ENCODE measurements around the gene CCDC91.
"Not testable (repeated sequence)": the region's sequence is repeated elsewhere in the genome, so short reads cannot be mapped to it uniquely, and the experiment has no call there.

CCDC91 gene

GRCh38 chr12:28471762-28472161, 281.5 kb downstream of the CCDC91 start:
- DNase-seq = not testable (repeated sequence)

DNA sequence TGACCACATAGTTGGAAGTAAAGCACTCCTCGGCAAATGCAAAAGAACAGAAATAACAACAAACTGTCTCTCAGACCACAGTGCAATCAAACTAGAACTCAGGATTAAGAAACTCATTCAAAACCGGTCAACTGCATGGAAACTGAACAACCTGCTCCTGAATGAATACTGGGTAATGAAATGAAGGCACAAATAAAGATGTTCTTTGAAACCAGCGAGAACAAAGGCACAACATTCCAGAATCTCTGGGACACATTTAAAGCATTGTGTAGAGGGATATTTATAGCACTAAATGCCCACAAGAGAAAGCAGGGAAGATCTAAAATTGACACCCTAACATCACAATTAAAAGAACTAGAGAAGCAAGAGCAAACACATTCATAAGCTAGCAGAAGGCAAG, 285.9 kb downstream of the CCDC91 start:
- not testable (repeated sequence) for DNase-seq

- not testable (repeated sequence) for DNase-seq
These were observed 288.8 kb downstream of the CCDC91 start for GRCh38 chr12:28479097-28479496.

GRCh38 chr12:28479683-28480082, 289.4 kb downstream of the CCDC91 start:
- DNase-seq = no peak

DNA sequence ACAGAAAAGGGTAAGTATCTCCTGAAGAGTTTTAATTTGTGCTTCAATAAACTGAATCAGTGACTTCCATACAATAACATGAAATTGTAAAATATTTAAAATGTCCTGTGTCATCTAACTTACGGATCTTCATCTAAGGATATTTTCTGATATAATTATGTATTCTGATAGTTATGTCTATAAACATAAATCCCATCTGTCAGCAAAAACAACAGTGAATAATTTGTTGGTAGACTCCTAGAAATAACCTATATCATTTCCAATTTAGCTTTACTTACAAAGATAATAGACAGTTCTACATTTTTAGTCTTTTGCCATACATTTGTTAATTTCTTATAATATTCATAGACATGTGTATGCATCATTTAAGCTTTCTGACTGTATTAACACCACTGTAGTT, 293.9 kb downstream of the CCDC91 start:
- DNase-seq = no peak

DNA sequence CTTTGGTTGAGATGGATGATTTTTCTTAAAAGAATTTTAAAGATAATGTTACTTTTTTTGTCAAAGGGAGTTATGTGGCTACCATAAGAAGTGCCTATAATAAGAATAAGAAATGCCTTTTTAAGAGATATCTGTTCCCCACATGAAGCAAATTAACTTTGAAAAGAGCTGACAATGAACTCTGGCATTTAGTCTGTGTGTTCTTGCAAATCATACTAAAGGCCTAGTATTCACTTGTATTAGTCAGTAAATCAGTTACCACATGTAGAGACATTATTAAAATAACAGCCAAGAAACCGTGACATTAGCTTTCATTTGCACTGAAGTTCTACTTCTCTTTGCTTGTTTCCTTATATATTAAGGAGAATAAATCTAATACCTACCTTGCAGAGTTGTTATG, 296.3 kb downstream of the CCDC91 start:
- DNase-seq = no peak

GRCh38 chr12:28489246-28489645, 299.0 kb downstream of the CCDC91 start:
- no peak for DNase-seq

- no peak for DNase-seq
These were observed 307.7 kb downstream of the CCDC91 start for GRCh38 chr12:28497889-28498411.

- DNase-seq = no peak
These were observed 308.6 kb downstream of the CCDC91 start for GRCh38 chr12:28498850-28499249.

- no peak for DNase-seq
These were observed 310.2 kb downstream of the CCDC91 start for GRCh38 chr12:28500373-28501024.

DNA sequence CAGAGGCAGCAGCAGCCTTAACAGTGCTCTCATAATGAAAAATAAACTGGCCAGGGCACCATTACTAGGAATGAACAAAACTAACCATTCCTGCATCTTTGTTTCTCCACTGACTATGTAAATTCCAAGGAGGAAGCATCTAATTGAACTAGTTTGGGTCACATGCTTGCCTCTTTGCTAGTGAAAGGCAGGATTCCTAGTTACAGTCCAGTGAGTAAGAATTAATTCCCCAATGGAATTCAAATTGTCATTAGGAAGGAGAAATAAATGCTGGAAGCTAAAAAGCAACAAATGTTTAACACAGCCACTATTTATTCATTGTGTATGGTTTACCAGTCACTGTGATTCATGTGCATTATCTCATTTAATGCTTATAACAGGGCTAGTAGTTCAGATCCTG, 316.0 kb downstream of the CCDC91 start:
- DNase-seq = no peak

DNA sequence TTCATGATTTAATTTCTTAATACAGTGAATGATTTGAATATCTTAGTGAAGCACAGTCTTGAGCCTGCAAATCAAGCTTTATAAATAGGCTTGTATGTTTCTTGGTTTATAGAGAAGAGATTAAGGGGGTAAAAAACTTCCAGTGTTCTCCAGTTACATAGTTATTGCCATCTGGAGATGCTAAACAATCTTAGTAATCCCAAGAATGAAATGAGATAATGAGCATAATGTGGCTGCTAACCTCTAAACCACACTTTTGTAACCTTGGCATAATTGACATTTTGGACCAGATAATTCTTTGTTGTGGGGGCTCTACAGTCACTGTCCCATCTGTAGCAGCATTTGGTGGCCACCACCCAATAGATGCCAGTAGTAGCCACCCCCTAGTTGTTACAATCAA, 316.8 kb downstream of the CCDC91 start:
- no peak for DNase-seq

DNA sequence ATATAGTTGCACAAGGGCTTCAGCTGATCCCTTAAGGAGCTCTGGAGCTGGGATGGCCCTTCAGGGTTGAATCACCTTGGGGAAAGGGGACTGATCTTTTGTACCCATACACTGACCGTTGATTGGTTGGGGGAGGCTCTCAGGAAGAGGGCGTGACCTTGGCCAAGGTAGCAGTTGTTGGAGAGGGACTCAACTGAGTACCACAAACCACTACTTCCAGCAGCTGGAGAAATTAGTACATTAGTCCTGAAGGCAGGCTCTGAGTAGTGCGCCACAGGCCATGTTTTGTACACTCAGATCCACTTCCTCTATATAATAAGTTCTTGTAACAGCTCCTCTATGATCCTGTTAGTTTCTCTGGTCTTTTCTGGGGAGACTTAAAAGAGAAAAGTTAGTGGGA, 317.6 kb downstream of the CCDC91 start:
- no peak for DNase-seq

DNA sequence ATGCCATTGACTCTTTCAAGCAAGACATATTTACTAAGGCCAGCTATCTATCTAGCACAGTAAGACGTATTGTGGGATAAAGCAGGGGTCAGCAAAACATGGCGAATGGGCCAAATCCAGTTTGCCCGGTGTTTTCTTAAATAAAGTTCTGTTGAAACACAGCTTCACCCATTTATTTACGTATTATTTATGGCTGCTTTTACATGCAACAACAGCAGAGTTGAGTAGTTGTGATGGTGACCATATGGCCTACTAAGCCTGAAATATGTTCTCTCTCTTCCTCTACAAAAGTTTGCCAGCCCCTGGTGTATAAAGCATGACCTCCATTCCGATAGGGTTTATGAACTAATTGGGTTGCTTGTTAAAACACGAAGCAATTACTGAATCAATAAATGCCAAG, 322.1 kb downstream of the CCDC91 start:
- no peak for DNase-seq

- no peak for DNase-seq
These were observed 322.6 kb downstream of the CCDC91 start for GRCh38 chr12:28512876-28513275.

GRCh38 chr12:28513983-28514382, 323.7 kb downstream of the CCDC91 start:
- no peak for DNase-seq

DNA sequence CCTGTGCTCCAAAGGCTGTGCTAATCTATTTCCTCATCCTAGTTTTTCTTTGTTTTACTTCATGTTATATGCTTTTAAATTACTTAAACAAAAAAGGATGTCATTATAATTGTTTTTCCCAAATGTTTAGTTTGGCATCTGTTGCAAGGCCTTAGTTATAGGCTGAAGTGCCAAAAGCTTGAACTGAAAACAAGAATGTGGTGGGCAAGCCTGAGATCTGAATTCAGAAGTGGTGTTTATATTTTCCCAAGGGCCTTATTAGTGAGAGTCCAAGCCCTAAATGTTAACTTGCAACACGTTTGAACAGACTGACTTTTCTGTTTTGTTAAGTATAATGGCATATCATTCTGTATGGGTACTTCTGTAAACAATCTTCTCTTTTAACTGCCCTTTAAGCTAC, 326.8 kb downstream of the CCDC91 start:
- no peak for DNase-seq

DNA sequence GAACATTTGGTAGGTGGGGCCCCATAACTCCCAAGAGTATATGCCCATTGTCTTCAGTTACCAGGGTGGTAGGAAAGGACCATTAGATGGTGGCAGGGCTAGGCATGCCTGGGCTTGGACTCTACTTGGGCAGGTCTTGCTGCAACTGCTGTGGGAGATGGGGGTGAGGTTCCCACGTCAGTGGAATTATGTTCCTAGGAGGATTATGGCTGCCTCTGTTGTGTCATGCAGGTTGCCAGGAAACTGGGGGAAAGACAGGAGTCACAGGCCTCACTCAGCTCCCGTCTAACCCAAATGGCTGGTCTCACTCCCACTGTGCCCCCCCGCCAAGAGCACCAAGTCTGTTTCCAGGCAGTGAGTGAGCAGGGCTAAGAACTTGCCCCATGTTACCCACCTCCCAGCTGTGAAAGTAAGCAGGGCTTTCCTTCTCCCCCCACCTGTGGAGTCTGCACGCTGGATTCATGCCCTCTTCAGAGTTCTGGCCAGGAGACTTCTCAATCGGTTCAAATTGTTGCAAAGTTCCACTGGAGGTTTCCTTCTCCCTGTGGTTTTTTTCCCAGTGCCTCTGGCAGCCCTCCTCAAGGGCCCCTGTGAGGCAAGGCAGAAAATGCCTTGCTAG, 337.5 kb downstream of the CCDC91 start:
- DNase-seq = no peak

DNA sequence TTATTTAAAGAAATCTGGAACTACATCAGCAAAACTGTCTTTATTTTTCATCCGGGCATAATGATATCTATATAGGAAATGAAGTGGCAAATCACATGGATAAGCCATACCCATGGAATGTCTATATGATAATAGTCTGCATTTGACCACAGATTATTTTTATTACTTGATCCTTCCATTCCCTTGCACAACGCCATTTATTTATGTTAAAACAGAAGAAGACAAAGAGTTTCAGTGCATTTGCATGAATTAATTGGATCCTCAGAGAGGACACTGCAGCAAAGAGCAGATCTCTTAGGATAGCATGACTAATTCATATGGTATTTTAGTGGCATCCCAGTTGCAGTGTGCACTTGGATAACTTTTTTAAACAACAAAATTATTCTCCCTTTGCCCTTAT, 345.0 kb downstream of the CCDC91 start:
- no peak for DNase-seq

DNA sequence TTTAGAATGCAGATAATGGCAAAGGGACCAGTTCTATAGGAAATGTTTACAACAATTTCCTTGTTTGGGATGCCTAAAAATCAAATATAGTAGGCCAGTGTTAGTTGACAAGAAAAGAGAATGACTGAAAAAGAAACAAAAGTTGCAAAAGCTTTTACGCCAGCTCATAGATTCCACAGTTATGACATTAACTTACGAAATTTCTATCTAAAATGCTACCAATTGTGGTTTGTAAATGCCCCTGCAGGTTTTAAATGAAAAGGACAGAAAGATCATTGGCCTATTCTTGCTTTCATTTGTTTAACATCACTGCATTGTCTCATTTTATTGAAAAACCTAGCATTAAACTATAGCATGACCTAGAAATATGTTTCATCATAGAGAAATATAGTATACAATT, 345.8 kb downstream of the CCDC91 start:
- no peak for DNase-seq

DNA sequence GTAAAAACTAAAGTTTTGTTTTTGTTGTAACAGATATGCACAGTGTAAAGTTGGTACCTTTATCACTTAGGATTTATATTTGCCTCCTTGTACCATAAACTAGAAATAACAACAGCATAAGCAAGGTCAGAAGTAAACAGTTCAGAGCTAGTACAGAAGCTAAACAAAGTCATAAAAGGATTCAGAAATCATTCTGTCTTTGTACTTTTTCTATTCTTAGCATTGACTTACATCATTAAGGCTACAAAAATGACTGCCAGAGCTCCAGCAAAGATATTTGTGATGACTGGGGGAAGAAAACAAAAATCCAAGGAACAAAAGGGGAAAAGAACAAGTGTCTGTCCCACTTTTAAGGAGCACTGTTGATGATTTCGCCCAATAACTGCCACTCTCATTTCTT, 347.2 kb downstream of the CCDC91 start:
- DNase-seq = no peak

GRCh38 chr12:28539691-28540323, 349.6 kb downstream of the CCDC91 start:
- DNase-seq = no peak

DNA sequence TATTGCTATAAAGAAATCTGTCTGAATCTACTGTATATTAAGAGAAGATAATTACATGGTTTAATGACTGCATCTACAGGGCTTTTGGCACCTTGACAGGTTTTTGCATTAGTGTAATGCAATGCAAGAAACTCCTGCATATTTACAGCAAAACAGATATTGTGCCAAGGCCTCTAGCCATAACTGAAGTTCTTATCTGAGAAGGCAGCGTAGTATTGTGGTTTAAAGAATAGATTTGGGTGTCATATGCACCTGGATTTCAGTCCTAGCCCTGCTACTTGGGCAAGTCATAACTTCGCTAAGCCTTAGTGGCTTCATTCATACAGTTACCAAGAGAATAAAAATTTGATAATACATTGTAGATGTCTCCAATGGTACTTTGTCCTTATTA, 350.1 kb downstream of the CCDC91 start:
- no peak for DNase-seq
